Hepatocyte (in vitro differentiated cells): ENCODE results near the gene OSGEP. TPM values are rescaled to one million over a fixed set of nuclear protein-coding genes. Genes with fewer than 3 reads are reported as not detected.
A peak's percentile ranks its signal among the peaks of the same experiment; 100 is the strongest.

ENCODE experiments used
- DNase-seq: peaks from one replicate; pipeline ENCODE4 v3.0.0-alpha.2; 2016; ENCODE audit warnings: low spot score
- H2AFZ ChIP-seq: fragments of 200-600 bp; sonication (generic); 2 replicates; pipeline ENCODE4 v1.6.0; 2016; ENCODE audit warnings: antibody characterized with exemption, mild to moderate bottlenecking
- H3K27ac ChIP-seq: fragments of 200-600 bp; sonication (generic); 2 replicates; pipeline ENCODE4 v1.5.1; 2016; ENCODE audit warnings: mild to moderate bottlenecking
- H3K27me3 ChIP-seq: fragments of 200-600 bp; sonication (generic); 2 replicates; pipeline ENCODE4 v1.6.1; 2016
- H3K36me3 ChIP-seq: fragments of 200-600 bp; sonication (generic); replicated peaks from 2 replicates; pipeline ENCODE4 v1.5.1; 2016; ENCODE audit warnings: low read depth; ENCODE audit not compliant: insufficient read depth
- H3K4me1 ChIP-seq: fragments of 200-600 bp; sonication (generic); 2 replicates; pipeline ENCODE4 v1.5.1; 2016; ENCODE audit warnings: mild to moderate bottlenecking, moderate library complexity; ENCODE audit not compliant: insufficient read depth
- H3K4me2 ChIP-seq: fragments of 200-600 bp; sonication (generic); 2 replicates; pipeline ENCODE4 v1.6.0; 2016
- H3K4me3 ChIP-seq: fragments of 200-600 bp; sonication (generic); 2 replicates; pipeline ENCODE4 v1.5.1; 2016; ENCODE audit warnings: mild to moderate bottlenecking
- H3K79me2 ChIP-seq: fragments of 200-600 bp; sonication (generic); 2 replicates; pipeline ENCODE4 v1.6.0; 2017; ENCODE audit warnings: mild to moderate bottlenecking
- H3K9me2 ChIP-seq: fragments of 200-600 bp; sonication (generic); replicated peaks from 2 replicates; pipeline ENCODE4 v1.6.0; 2017; ENCODE audit warnings: mild to moderate bottlenecking; ENCODE audit not compliant: insufficient read depth
- H3K9me3 ChIP-seq: fragments of 200-600 bp; sonication (generic); 2 replicates; pipeline ENCODE4 v1.5.1; 2016; ENCODE audit warnings: low read depth, mild to moderate bottlenecking
- H4K20me1 ChIP-seq: fragments of 200-600 bp; sonication (generic); 2 replicates; pipeline ENCODE4 v1.6.0; 2016; ENCODE audit warnings: mild to moderate bottlenecking; ENCODE audit not compliant: insufficient read depth, poor library complexity, severe bottlenecking
- CTCF ChIP-seq: fragments of 200-600 bp; sonication (generic); IDR thresholded peaks from 2 replicates; pipeline ENCODE4 v1.5.1; 2016; ENCODE audit warnings: antibody characterized with exemption, mild to moderate bottlenecking; ENCODE audit not compliant: poor library complexity
- EZH2 ChIP-seq: fragments of 200-600 bp; sonication (generic); IDR thresholded peaks from 2 replicates; pipeline ENCODE4 v1.6.1; 2016; ENCODE audit warnings: antibody characterized with exemption, mild to moderate bottlenecking, borderline replicate concordance
- EZH2phosphoT487 ChIP-seq: fragments of 200-600 bp; sonication (generic); IDR thresholded peaks from one replicate; pipeline ENCODE4 v1.6.1; 2018; ENCODE audit warnings: antibody characterized with exemption, mild to moderate bottlenecking, low read depth, moderate library complexity; ENCODE audit not compliant: unreplicated experiment, severe bottlenecking
- WGBS: methylation state at CpG from one replicate; pipeline ENCODE4 v1.1.6; 2016; ENCODE audit warnings: low lambda C conversion rate; ENCODE audit errors: missing lambda C conversion rate; 5-methylcytosine and 5-hydroxymethylcytosine counted together
- polyA plus RNA-seq: library from polyadenylated mRNA; unstranded; fragments of >200 nt; fragmentation: Nextera tagmentation; extraction: Ambion mirVana; gene quantifications from 2 replicates; pipeline ENCODE4 v1.2.1, GENCODE V29; 2016
- total RNA-seq: library from RNA; depleted of rRNA; stranded (reverse); fragments of >200 nt; gene quantifications from 2 replicates; pipeline ENCODE4 v1.2.3, GENCODE V29; 2014

Gene OSGEP
- total and polyA plus RNA-seq, 2 experiments from 2014 or later, result 36.2 to 60.1 TPM

DNA sequence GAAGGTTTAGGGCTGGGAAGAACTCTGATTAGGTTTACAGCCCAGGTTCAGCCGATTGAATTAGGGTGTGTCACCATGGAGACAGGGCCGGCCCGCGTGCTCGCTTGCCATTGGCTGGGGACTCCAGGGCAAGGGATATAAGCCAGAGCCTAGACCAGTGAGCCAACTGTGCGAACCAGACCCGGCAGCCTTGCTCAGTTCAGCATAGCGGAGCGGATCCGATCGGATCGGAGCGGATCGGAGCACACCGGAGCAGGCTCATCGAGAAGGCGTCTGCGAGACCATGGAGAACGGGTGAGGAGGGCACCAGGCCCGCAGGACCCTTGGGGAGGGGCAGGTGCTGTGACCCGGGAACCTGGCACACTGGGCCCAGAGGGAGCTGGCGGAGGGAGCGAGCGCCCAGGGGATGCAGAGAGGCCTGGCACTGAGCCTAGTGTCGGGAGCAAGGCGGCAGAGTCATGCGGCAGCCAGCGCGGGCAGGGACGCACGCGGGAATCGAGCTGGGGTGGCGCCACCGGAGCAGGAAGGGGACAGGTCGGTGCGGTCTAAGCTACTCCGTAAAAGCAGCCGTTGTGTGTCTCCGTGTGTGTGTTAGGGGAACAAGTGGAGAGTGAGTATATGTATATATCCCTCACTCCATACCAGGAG, 14.8 kb upstream of the OSGEP start, which contains the start of gene PNP:
Gene PNP (plus strand): TSS at position 165 of the 648 bp plus-strand sequence. CDS start 119 bp downstream, at position 284.
- peak within 1 kb of the TSS; percentile 89 for H3K27ac ChIP-seq
- peak within 1 kb of the TSS; percentile 55 for H2AFZ ChIP-seq
- peaks cover 9% of the 10 kb centered on the region for H3K4me1 ChIP-seq
- peak within 1 kb of the TSS; percentile 94 for H3K4me2 ChIP-seq
- no peaks in the 10 kb centered on the region for H3K9me2 ChIP-seq
- peak; percentile 90 for DNase-seq
- no peaks in the 10 kb centered on the region for H3K36me3 ChIP-seq
- H3K27me3 ChIP-seq, result no peaks in the 10 kb centered on the region
- no peaks in the 10 kb centered on the region for H4K20me1 ChIP-seq
- peak within 1 kb of the TSS; percentile 65 for H3K4me3 ChIP-seq
- H3K9me3 ChIP-seq, result no peaks in the 10 kb centered on the region
- 2% methylated on average over 39 of the region's 40 CpGs for WGBS
- peaks cover 31% of the 10 kb centered on the region for H3K79me2 ChIP-seq
- TF ChIP-seq EZH2phosphoT487, result no peak
- TF ChIP-seq CTCF, result no peak
- no peak for TF ChIP-seq EZH2

DNA sequence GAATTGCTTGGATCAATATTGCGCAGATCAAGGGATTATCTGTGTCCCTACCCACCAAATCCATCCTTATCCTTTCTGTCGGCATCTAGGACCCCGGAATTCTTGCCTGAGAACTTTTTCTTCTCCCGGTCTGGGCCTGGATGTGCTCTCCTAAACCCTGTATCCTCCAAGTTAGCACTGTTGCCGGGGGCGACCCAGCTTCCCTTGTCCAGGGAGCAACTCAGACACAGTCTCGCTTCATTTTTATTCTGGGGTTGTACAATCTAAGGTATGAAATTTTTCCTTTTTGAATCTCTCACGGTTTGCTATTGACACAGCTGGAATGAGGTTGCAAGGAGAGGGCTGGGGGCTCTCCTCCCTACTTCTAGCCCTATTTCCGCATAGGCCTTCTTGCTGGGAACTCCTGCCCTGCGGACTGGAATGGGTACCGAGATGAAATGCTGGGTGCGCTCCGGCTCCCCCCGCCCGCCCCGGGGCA, 14.2 kb upstream of the OSGEP start:
- H3K9me2 ChIP-seq, result no peaks in the 10 kb centered on the region
- 34% methylated on average over 16 of the region's 16 CpGs for WGBS
- peak; percentile 16 for DNase-seq
- no peak for TF ChIP-seq EZH2
- no peak for TF ChIP-seq EZH2phosphoT487
- TF ChIP-seq CTCF, result no peak
- H3K27ac ChIP-seq, result peak overlapping the region; percentile 89
- H3K36me3 ChIP-seq, result no peaks in the 10 kb centered on the region
- no peaks in the 10 kb centered on the region for H4K20me1 ChIP-seq
- H3K9me3 ChIP-seq, result no peaks in the 10 kb centered on the region
- H3K4me3 ChIP-seq, result peak overlapping the region; percentile 65
- H3K4me2 ChIP-seq, result peak overlapping the region; percentile 94
- H2AFZ ChIP-seq, result peak overlapping the region; percentile 55
- peaks cover 9% of the 10 kb centered on the region for H3K4me1 ChIP-seq
- H3K79me2 ChIP-seq, result peaks cover 26% of the 10 kb centered on the region
- H3K27me3 ChIP-seq, result no peaks in the 10 kb centered on the region

DNA sequence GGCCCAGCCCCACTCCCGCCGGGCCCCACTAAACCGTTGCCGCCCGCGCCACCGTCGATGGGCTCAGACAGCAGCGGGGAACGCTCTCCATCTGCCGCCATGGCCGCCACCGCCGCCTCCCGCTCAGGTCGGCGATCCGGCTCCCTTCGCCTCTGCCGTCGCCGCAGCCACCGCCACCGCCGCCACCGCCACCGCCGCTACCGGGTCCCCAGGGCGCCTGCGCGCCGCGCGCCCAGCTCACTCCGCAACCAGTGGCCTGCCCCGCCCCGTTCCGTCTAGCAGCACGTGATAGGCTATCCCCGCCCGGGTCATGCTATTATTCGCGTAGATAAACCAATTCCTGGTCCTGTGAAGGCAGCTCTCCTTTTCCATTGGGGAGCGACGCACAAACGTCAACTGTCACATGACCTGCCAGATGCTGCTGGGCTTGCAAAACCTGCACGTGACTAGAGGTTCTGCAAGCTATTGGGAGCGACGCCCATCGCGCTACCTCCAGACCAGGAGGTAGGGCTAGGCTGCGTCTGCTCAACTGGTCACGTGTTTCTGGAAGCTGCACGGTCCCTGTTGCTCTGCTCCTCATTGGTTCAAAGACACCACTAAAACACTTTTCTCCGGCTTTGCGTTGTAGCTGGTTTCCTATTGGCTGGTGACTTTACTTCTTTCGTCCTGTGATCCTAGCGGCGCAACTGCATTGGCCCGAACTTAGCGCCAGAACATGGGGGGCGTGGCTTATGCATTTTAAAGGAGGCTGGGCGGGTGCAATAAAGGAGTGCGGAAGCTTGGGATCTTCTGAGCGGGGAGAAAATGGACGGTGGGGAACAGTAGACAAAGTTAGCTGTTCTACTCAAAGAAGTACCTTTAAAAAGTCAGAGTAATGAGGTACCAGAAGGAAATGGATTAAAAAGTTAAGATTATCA, 6.9 kb upstream of the OSGEP start, which contains the start of gene PIP4P1:
Gene PIP4P1 (minus strand): TSS at position 210 of the 917 bp plus-strand sequence. CDS start 109 bp downstream, at position 101.
- Histone ChIP-seq H3K4me2 (peak within 1 kb of the TSS; percentile 95), H3K79me2 (peaks cover 43% of the 10 kb centered on the region), H3K27me3 (no peaks in the 10 kb centered on the region), H4K20me1 (peaks cover 4% of the 10 kb centered on the region), H3K9me2 (no peaks in the 10 kb centered on the region), H3K9me3 (no peaks in the 10 kb centered on the region), H3K4me1 (peaks cover 21% of the 10 kb centered on the region), H3K36me3 (no peaks in the 10 kb centered on the region), H3K27ac (peak within 1 kb of the TSS; percentile 94), H3K4me3 (peak within 1 kb of the TSS; percentile 37), H2AFZ (peak within 1 kb of the TSS; percentile 53)
- no peak for TF ChIP-seq EZH2phosphoT487
- WGBS, result 1% methylated on average over 41 of the region's 67 CpGs
- DNase-seq, result peak; percentile 99
